HepG2 (cell line): ENCODE results near the gene STK32A. TPM values are rescaled to one million over a fixed set of nuclear protein-coding genes. Genes with fewer than 3 reads are reported as not detected.
A peak's percentile ranks its signal among the peaks of the same experiment; 100 is the strongest.

Experiments
- ATAC-seq: fragments of 200-7000 bp; cut with Tn5 transposase; 3 replicates; pipeline ENCODE4 v1.9.1; 2020; ENCODE audit warnings: mild to moderate bottlenecking, moderate library complexity
- BruUV-seq: library from RNA; stranded (reverse); fragments of 400-500 nt; replicated peaks from 2 replicates; lab custom pipeline; 2021; lab: Mats Ljungman, UMichigan
- CTCF ChIA-PET: fragments of 300-600 bp; formaldehyde crosslinking; extraction: SDS; loops from one replicate; lab custom pipeline; 2021; ENCODE audit warnings: low total read pairs, inconsistent platforms, low intra/inter-chr PET ratio; lab: Yijun Ruan, JAX
- POLR2A ChIA-PET: fragments of 350-600 bp; sonication (Branson Sonifier 250); formaldehyde crosslinking; loops from one replicate; lab custom pipeline; 2020; ENCODE audit warnings: antibody characterized with exemption, inconsistent platforms; lab: Yijun Ruan, JAX
- DNase-seq: peaks from one replicate; pipeline ENCODE4 v3.0.0-alpha.2; 2015; ENCODE audit warnings: low spot score
- FAIRE-seq: peaks from 3 replicates; lab custom pipeline; 2011; peaks lifted over from hg19 to GRCh38; lab: Jason Lieb, UNC
- H2AFZ ChIP-seq: one replicate; pipeline ENCODE4 v1.6.1; 2011; ENCODE audit warnings: low read length, inconsistent platforms
- H3K27ac ChIP-seq: fragments of 300-600 bp; 3 replicates; pipeline ENCODE4 v1.8.0; 2011; ENCODE audit warnings: mixed run types, mild to moderate bottlenecking, mixed read lengths, low read length, inconsistent platforms; ENCODE audit not compliant: insufficient read depth; ENCODE audit errors: extremely low read length
- H3K27me3 ChIP-seq, 2 experiments: fragments of 200-600 bp in 1 of 2; 2 replicates in 1 of 2; 3 replicates in 1 of 2; pipeline versions ENCODE4 v1.6.0 to v1.8.0; 2011; ENCODE audit warnings: low read length in 2 of 2, mild to moderate bottlenecking in 2 of 2, moderate library complexity in 2 of 2, inconsistent platforms in 1 of 2; ENCODE audit not compliant: insufficient read depth in 2 of 2, control insufficient read depth in 1 of 2
- H3K36me3 ChIP-seq, 2 experiments: fragments of 200-600 bp in 1 of 2; replicated peaks in 1 of 2; 2 replicates in 1 of 2; 3 replicates in 1 of 2; pipeline versions ENCODE4 v1.5.1 to v1.8.0; 2011; ENCODE audit warnings: low read length in 2 of 2, inconsistent platforms in 1 of 2; ENCODE audit not compliant: insufficient read depth in 2 of 2, control insufficient read depth in 1 of 2
- H3K4me1 ChIP-seq: 2 replicates; pipeline ENCODE4 v1.5.1; 2012; ENCODE audit warnings: low read length, inconsistent platforms; ENCODE audit not compliant: insufficient read depth
- H3K4me2 ChIP-seq: 2 replicates; pipeline ENCODE4 v1.6.0; 2011; ENCODE audit warnings: low read depth, low read length, inconsistent platforms
- H3K4me3 ChIP-seq, 3 experiments: fragments of 200-600 bp in 1 of 3; sonication (generic), shearing (Covaris generic) in 1 of 3; replicated peaks in 1 of 3; 2 replicates each; pipeline ENCODE4 v1.5.1; 2011 to 2016; ENCODE audit warnings: low read length in 3 of 3, inconsistent platforms in 2 of 3, low read depth in 2 of 3, mild to moderate bottlenecking in 2 of 3, control low read depth in 1 of 3, mixed read lengths in 1 of 3; ENCODE audit not compliant: insufficient read depth in 1 of 3
- H3K79me2 ChIP-seq: one replicate; pipeline ENCODE4 v1.6.1; 2011; ENCODE audit warnings: low read length, inconsistent platforms; ENCODE audit not compliant: insufficient read depth
- H3K9ac ChIP-seq: 2 replicates; pipeline ENCODE4 v1.6.0; 2011; ENCODE audit warnings: mild to moderate bottlenecking, low read depth, low read length, inconsistent platforms; ENCODE audit not compliant: insufficient read depth
- H3K9me3 ChIP-seq: 2 replicates; pipeline ENCODE4 v1.5.1; 2012; ENCODE audit warnings: mild to moderate bottlenecking, low read length
- H4K20me1 ChIP-seq: 2 replicates; pipeline ENCODE4 v1.6.0; 2011; ENCODE audit warnings: inconsistent platforms, mild to moderate bottlenecking, low read length, moderate library complexity; ENCODE audit not compliant: insufficient read depth
- JDP2 ChIP-seq: sonication (generic); formaldehyde crosslinking; IDR thresholded peaks from 2 replicates; pipeline ENCODE4 v1.8.1; 2022; ENCODE audit warnings: missing genetic modification reagents, borderline replicate concordance
- KDM2A ChIP-seq: sonication (generic); formaldehyde crosslinking; IDR thresholded peaks from 2 replicates; pipeline ENCODE4 v1.4.0; 2020; ENCODE audit warnings: low read depth, missing genetic modification reagents, borderline replicate concordance
- KDM3A ChIP-seq: IDR thresholded peaks from 2 replicates; pipeline ENCODE4 v1.6.1; 2018; ENCODE audit warnings: low read depth, missing compliant biosample characterization
- MAF1 ChIP-seq: sonication (generic); formaldehyde crosslinking; IDR thresholded peaks from 2 replicates; pipeline ENCODE4 v1.5.0; 2020; ENCODE audit warnings: missing genetic modification reagents, borderline replicate concordance
- YY1 ChIP-seq: IDR thresholded peaks from 2 replicates; pipeline ENCODE4 v1.6.1; 2011; ENCODE audit warnings: low read length, low read depth, moderate library complexity, mild to moderate bottlenecking; ENCODE audit not compliant: insufficient read depth, insufficient replicate concordance
- ZFP37 ChIP-seq: sonication (generic); formaldehyde crosslinking; IDR thresholded peaks from 2 replicates; pipeline ENCODE4 v1.4.0; 2020; ENCODE audit warnings: missing genetic modification reagents, borderline replicate concordance
- ZNF232 ChIP-seq: sonication (generic); formaldehyde crosslinking; IDR thresholded peaks from 2 replicates; pipeline ENCODE4 v1.4.0; 2020; ENCODE audit warnings: missing genetic modification reagents, borderline replicate concordance
- ZNF282 ChIP-seq: fragments of 450-650 bp; IDR thresholded peaks from 2 replicates; pipeline ENCODE4 v1.6.1; 2018; ENCODE audit not compliant: partially characterized antibody
- ZNF749 ChIP-seq: sonication (generic); formaldehyde crosslinking; IDR thresholded peaks from 2 replicates; pipeline ENCODE4 v1.8.0; 2022; ENCODE audit warnings: mild to moderate bottlenecking, missing genetic modification reagents, moderate library complexity, borderline replicate concordance
- ZNF790 ChIP-seq: sonication (generic); formaldehyde crosslinking; IDR thresholded peaks from 2 replicates; pipeline ENCODE4 v1.8.0; 2022; ENCODE audit warnings: missing genetic modification reagents, mild to moderate bottlenecking, borderline replicate concordance
- WGBS: methylation state at CpG from one replicate; pipeline ENCODE4 v1.1.6; 2017; ENCODE audit warnings: low lambda C conversion rate; 5-methylcytosine and 5-hydroxymethylcytosine counted together
- in situ Hi-C: cut with HindIII; loops from 2 replicates; pipeline ENCODE4 v1.10.0; 2017; ENCODE audit warnings: low pct_unique_long_range_greater_than_20kb; ENCODE audit not compliant: extremely low pct_ligation_motif_present
- intact Hi-C: fragments of 100-400 bp; cut with micrococcal nuclease; formaldehyde crosslinking; loops from one replicate; pipeline ENCODE4 v1.10.0; 2022; ENCODE audit not compliant: unreplicated experiment
- polyA plus RNA-seq, 8 experiments: library from polyadenylated mRNA; depleted of rRNA in 3 of 8; stranded (reverse) in 7 of 8; unstranded in 1 of 8; fragments of >200 nt; fragmentation: Illumina TruSeq in 4 of 8; extraction: Trizol in 4 of 8; gene quantifications; 2 replicates each; pipeline versions ENCODE4 v1.2.1 to v1.2.3, GENCODE V29; 2011 to 2016; ENCODE audit warnings: low read depth in 4 of 8, missing spikeins in 1 of 8, mixed read lengths in 1 of 8; ENCODE audit not compliant: insufficient read depth in 1 of 8
- total RNA-seq, 5 experiments: library from RNA; depleted of rRNA; stranded (reverse); fragments of >200 nt; fragmentation: Illumina TruSeq; extraction: Trizol; gene quantifications; 2 replicates each; pipeline ENCODE4 v1.2.3, GENCODE V29; 2016; ENCODE audit warnings: low read depth in 1 of 5
- TF ChIP-seq, protein P1 (sequence below): IDR thresholded peaks from 2 replicates; pipeline ENCODE4 v1.6.1; 2016; ENCODE audit warnings: missing compliant biosample characterization, missing genetic modification reagents, borderline replicate concordance

STK32A gene
- total and polyA plus RNA-seq, 2 of the 13 experiments (the other 11 are each of a cell fraction or from before 2014, with no cell fraction given) = not detected

DNA sequence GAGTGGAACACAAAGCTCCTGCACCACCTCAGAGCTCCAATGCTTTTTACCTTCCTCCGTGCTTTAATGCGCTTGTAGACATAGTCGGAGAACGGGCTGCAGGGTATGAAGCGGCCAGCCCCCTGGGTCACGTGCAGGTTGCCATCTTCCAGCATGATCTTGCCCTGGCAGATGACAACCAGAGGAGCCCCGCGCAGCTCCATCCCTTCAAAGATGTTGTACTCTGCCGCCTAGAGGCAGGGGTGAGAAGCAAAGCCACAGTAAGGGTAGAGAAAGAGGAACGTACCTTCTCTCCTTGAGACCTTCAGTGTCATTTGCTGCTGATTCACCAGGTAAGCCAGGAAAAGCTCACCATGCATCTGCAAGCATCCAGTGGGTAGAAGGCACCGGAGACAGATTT, 162.8 kb downstream of the STK32A start:
- Histone ChIP-seq H4K20me1 (no peaks in the 10 kb centered on the region), H3K36me3 (no peaks in the 10 kb centered on the region), H3K27me3 (0 out of 5 replicates have a peak, but pooled peaks cover 0 to 4% of the 10 kb centered on the region in 2 experiments), H3K4me3 (no peak overlapping the region), H3K79me2 (no peaks in the 10 kb centered on the region), H3K4me2 (no peak overlapping the region), H2AFZ (no peak overlapping the region), H3K9me3 (no peaks in the 10 kb centered on the region), H3K9ac (no peak overlapping the region), H3K27ac (no peak overlapping the region), H3K4me1 (no peaks in the 10 kb centered on the region)
- no peak for DNase-seq
- in situ Hi-C loops (no loop called here), intact Hi-C loops (loop anchor here (10.0 kb wide), 1 partner anchor 173 kb away; no protein-coding TSS in a partner anchor)
- WGBS = 51% methylated on average over 11 of the region's 11 CpGs
- ATAC-seq = peak; percentile 46; the same call in 1 of the 3 replicates
- no peak for FAIRE-seq
- CTCF ChIA-PET = no interaction called here
- no TSS peak for BruUV-seq
- POLR2A ChIA-PET = no interaction called here
- TF ChIP-seq ZNF282 = no peak
- no peak for TF ChIP-seq KDM3A (CRISPR knock-in tag)
- no peak for TF ChIP-seq ZNF232
- TF ChIP-seq ZNF749 (CRISPR knock-in tag) = no peak
- TF ChIP-seq JDP2 (CRISPR knock-in tag) = no peak
- TF ChIP-seq YY1 = no peak
- no peak for TF ChIP-seq ZFP37 (CRISPR knock-in tag)
- no peak for TF ChIP-seq KDM2A (CRISPR knock-in tag)
- TF ChIP-seq, protein P1, sequence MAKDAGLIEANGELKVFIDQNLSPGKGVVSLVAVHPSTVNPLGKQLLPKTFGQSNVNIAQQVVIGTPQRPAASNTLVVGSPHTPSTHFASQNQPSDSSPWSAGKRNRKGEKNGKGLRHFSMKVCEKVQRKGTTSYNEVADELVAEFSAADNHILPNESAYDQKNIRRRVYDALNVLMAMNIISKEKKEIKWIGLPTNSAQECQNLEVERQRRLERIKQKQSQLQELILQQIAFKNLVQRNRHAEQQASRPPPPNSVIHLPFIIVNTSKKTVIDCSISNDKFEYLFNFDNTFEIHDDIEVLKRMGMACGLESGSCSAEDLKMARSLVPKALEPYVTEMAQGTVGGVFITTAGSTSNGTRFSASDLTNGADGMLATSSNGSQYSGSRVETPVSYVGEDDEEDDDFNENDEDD (CRISPR knock-in tag) = no peak
- no peak for TF ChIP-seq MAF1
- TF ChIP-seq ZNF790 = no peak
